GM19463 (cell line): ENCODE data around the gene TNPO1.

Experiments
- ATAC-seq: cut with Tn5 transposase; IDR thresholded peaks from one replicate; pipeline ENCODE4 v1.9.1; 2021; ENCODE audit warnings: mild to moderate bottlenecking, moderate library complexity; ENCODE audit not compliant: unreplicated experiment

The TNPO1 gene

GRCh38 chr5:72817671-72818266 lies 1.3 kb downstream of the TNPO1 start:
- no peak for ATAC-seq

- ATAC-seq: peak; percentile 19
These were observed 2.5 kb downstream of the TNPO1 start for GRCh38 chr5:72818866-72819534.

GRCh38 chr5:72821776-72822175 lies 5.3 kb downstream of the TNPO1 start:
- no peak for ATAC-seq

- no peak for ATAC-seq
These were observed 6.5 kb downstream of the TNPO1 start for GRCh38 chr5:72822944-72823343.

GRCh38 chr5:72829707-72830106 lies 13.2 kb downstream of the TNPO1 start:
- no peak for ATAC-seq

- no peak for ATAC-seq
These were observed 13.9 kb downstream of the TNPO1 start for GRCh38 chr5:72830362-72830761.

- no peak for ATAC-seq
These were observed 15.2 kb downstream of the TNPO1 start for GRCh38 chr5:72831685-72832084.

- no peak for ATAC-seq
These were observed 18.5 kb downstream of the TNPO1 start for GRCh38 chr5:72834924-72835323.

- ATAC-seq: no peak
These were observed 19.2 kb downstream of the TNPO1 start for GRCh38 chr5:72835633-72836032.

GRCh38 chr5:72836810-72837209 lies 20.3 kb downstream of the TNPO1 start:
- no peak for ATAC-seq

GRCh38 chr5:72837524-72838096 lies 21.1 kb downstream of the TNPO1 start:
- no peak for ATAC-seq

GRCh38 chr5:72840041-72840440 lies 23.6 kb downstream of the TNPO1 start:
- ATAC-seq: no peak

GRCh38 chr5:72841756-72842535 lies 25.5 kb downstream of the TNPO1 start:
- ATAC-seq: no peak

GRCh38 chr5:72842816-72843215 lies 26.4 kb downstream of the TNPO1 start:
- ATAC-seq: no peak

GRCh38 chr5:72844218-72844603 lies 27.8 kb downstream of the TNPO1 start:
- ATAC-seq: no peak

- ATAC-seq: no peak
These were observed 29.4 kb downstream of the TNPO1 start for GRCh38 chr5:72845889-72846288.

GRCh38 chr5:72846483-72846882 lies 30.0 kb downstream of the TNPO1 start:
- ATAC-seq: no peak

- no peak for ATAC-seq
These were observed 31.0 kb downstream of the TNPO1 start for GRCh38 chr5:72847439-72847838.

- ATAC-seq: peak; percentile 76
These were observed 31.6 kb downstream of the TNPO1 start for GRCh38 chr5:72847989-72848473.

- peak; percentile 51 for ATAC-seq
These were observed 32.3 kb downstream of the TNPO1 start for GRCh38 chr5:72848474-72849428.
